Activated T-helper 1 cell treated with anti-CD3 and anti-CD28 coated beads, Interleukin-2, amount 50 U/mL, for 16 hours (primary cell): ENCODE data around the gene ARID5B.
A peak's percentile ranks its signal among the peaks of the same experiment; 100 is the strongest.

Source experiments
- DNase-seq, 2 donors: peaks; one replicate each; pipeline ENCODE4 v3.0.0-alpha.2; 2020; ENCODE audit warnings: low read depth in 1 of 2, low spot score in 1 of 2

ARID5B gene

GRCh38 chr10:62047228-62047892, 145.9 kb downstream of the ARID5B start:
- DNase-seq: no peak

- no peak for DNase-seq
Measured at GRCh38 chr10:62047960-62048383, 146.5 kb downstream of the ARID5B start.

GRCh38 chr10:62048470-62048869, 147.0 kb downstream of the ARID5B start:
- DNase-seq: no peak

GRCh38 chr10:62048919-62049623, 147.6 kb downstream of the ARID5B start:
- peak; percentile 24 to 72 for DNase-seq

- DNase-seq: no peak
Measured at GRCh38 chr10:62049624-62050345, 148.3 kb downstream of the ARID5B start.

- no peak for DNase-seq
Measured at GRCh38 chr10:62050346-62050892, 148.9 kb downstream of the ARID5B start.

- DNase-seq: peak; percentile 22 to 70
Measured at GRCh38 chr10:62050893-62051433, 149.5 kb downstream of the ARID5B start.

GRCh38 chr10:62052276-62052675, 150.8 kb downstream of the ARID5B start:
- no peak for DNase-seq

- DNase-seq: no peak
Measured at GRCh38 chr10:62053860-62054259, 152.4 kb downstream of the ARID5B start.

- DNase-seq: no peak
Measured at GRCh38 chr10:62054408-62054807, 152.9 kb downstream of the ARID5B start.

- DNase-seq: no peak
Measured at GRCh38 chr10:62054830-62055229, 153.3 kb downstream of the ARID5B start.

- DNase-seq: no peak
Measured at GRCh38 chr10:62056219-62056618, 154.7 kb downstream of the ARID5B start.

- no peak for DNase-seq
Measured at GRCh38 chr10:62056698-62057097, 155.2 kb downstream of the ARID5B start.

GRCh38 chr10:62057359-62057758, 155.9 kb downstream of the ARID5B start:
- DNase-seq: no peak

- DNase-seq: no peak
Measured at GRCh38 chr10:62057850-62058249, 156.4 kb downstream of the ARID5B start.

GRCh38 chr10:62058476-62058875, 157.0 kb downstream of the ARID5B start:
- DNase-seq: no peak

- DNase-seq: no peak
Measured at GRCh38 chr10:62058896-62059216, 157.4 kb downstream of the ARID5B start.

GRCh38 chr10:62059217-62059920, 157.9 kb downstream of the ARID5B start:
- no peak for DNase-seq

- DNase-seq: no peak
Measured at GRCh38 chr10:62062028-62062427, 160.5 kb downstream of the ARID5B start.

- no peak for DNase-seq
Measured at GRCh38 chr10:62062752-62063512, 161.4 kb downstream of the ARID5B start.
